HL-60 (cell line): Measurements from ENCODE around the gene CSH1.
"Not testable (repeated sequence)": the region's sequence is repeated elsewhere in the genome, so short reads cannot be mapped to it uniquely, and the experiment has no call there.

Source experiments
- CTCF ChIP-seq: IDR thresholded peaks from one replicate; pipeline ENCODE4 v1.5.1; 2011; ENCODE audit warnings: low read length, control low read depth, inconsistent platforms; ENCODE audit not compliant: insufficient read depth
- GABPA ChIP-seq: IDR thresholded peaks from 2 replicates; pipeline ENCODE4 v1.6.1; 2012; ENCODE audit warnings: low read depth
- POLR2AphosphoS5 ChIP-seq: IDR thresholded peaks from 2 replicates; pipeline ENCODE4 v1.6.1; 2012; ENCODE audit warnings: low read depth
- SPI1 ChIP-seq: IDR thresholded peaks from 2 replicates; pipeline ENCODE4 v1.6.1; 2012; ENCODE audit warnings: low read depth, mild to moderate bottlenecking, borderline replicate concordance

DNA sequence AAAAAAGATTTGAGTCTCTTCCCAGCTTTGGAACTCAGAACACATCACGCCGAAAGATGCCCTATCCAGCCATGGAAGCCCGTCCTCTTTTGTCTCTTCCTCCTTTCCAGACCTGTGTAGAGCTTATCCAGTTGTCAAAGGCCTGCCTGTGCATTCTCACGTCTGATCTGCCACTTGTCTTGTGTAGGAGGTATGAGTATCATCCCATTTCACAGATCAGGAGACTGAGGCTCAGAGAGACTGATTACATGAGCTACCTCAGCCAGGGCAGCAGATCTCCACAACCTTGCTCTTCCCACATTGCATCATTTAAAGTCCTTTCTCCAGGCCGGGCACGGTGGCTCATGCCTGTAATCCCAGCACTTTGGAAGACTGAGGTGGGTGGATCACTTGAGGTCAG lies 21.7 kb downstream of the CSH1 start:
- TF ChIP-seq CTCF, GABPA, SPI1, POLR2AphosphoS5: not testable (repeated sequence)
